B cell (primary cell): Measurements from ENCODE around the gene PJVK. TPM values are rescaled to one million over a fixed set of nuclear protein-coding genes. Genes with fewer than 3 reads are reported as not detected.
"Not testable (repeated sequence)": the region's sequence is repeated elsewhere in the genome, so short reads cannot be mapped to it uniquely, and the experiment has no call there.

Source experiments
- ATAC-seq: fragments of 200-7000 bp; cut with Tn5 transposase; one replicate; pipeline ENCODE4 v1.10.0; 2021; ENCODE audit warnings: low read depth, mild to moderate bottlenecking, moderate number of reproducible peaks, moderate library complexity
- CTCF ChIA-PET: fragments of 350-600 bp; sonication (Branson Sonifier 250); formaldehyde crosslinking; loops from one replicate; lab custom pipeline; 2021; ENCODE audit warnings: antibody characterized with exemption, inconsistent platforms; lab: Charles Lee
- POLR2A ChIA-PET: fragments of 350-600 bp; sonication (Branson Sonifier 250); formaldehyde crosslinking; loops from one replicate; lab custom pipeline; 2021; ENCODE audit warnings: antibody characterized with exemption; lab: Charles Lee
- DNase-seq: peaks from one replicate; pipeline ENCODE4 v3.0.0; 2013
- H2AFZ ChIP-seq: 2 replicates; pipeline ENCODE4 v1.6.1; 2012; ENCODE audit warnings: mild to moderate bottlenecking, low read depth, low read length; ENCODE audit not compliant: insufficient read depth, poor library complexity, severe bottlenecking
- H3K27ac ChIP-seq, 2 donors: 1 replicate in 1 of 2; 2 replicates in 1 of 2; pipeline ENCODE4 v1.5.1; 2012 to 2013; ENCODE audit warnings: low read length in 2 of 2, mild to moderate bottlenecking in 2 of 2, moderate library complexity in 1 of 2
- H3K27me3 ChIP-seq, 4 experiments: fragments of 200-600 bp in 1 of 4; sonication (generic) in 1 of 4; replicated peaks in 1 of 4; 1 replicate in 2 of 4; 2 replicates in 2 of 4; pipeline versions ENCODE4 v1.6.1 to v1.7.0; 2013 to 2016; ENCODE audit warnings: low read length in 3 of 4, mild to moderate bottlenecking in 2 of 4, mixed read lengths in 1 of 4, moderate library complexity in 1 of 4; ENCODE audit not compliant: insufficient read depth in 4 of 4, control insufficient read depth in 3 of 4; ENCODE audit errors: control extremely low read depth in 1 of 4
- H3K36me3 ChIP-seq, 2 experiments: replicated peaks in 1 of 2; 1 replicate in 1 of 2; 2 replicates in 1 of 2; pipeline versions ENCODE4 v1.6.1 to v1.7.1; 2013; ENCODE audit warnings: low read length in 1 of 2; ENCODE audit not compliant: insufficient read depth in 2 of 2, control insufficient read depth in 1 of 2; ENCODE audit errors: control extremely low read depth in 1 of 2, extremely low read depth in 1 of 2
- H3K4me1 ChIP-seq, 2 donors: fragments of 200-600 bp in 1 of 2; sonication (generic) in 1 of 2; 1 replicate in 1 of 2; 2 replicates in 1 of 2; pipeline versions ENCODE4 v1.5.1 to v1.6.1; 2013 to 2017; ENCODE audit warnings: low read length in 2 of 2; ENCODE audit not compliant: control insufficient read depth in 2 of 2, insufficient read depth in 2 of 2
- H3K4me2 ChIP-seq: replicated peaks from 2 replicates; pipeline ENCODE3; 2012; ENCODE audit warnings: mild to moderate bottlenecking, low read depth, low read length; ENCODE audit not compliant: poor library complexity, severe bottlenecking
- H3K4me3 ChIP-seq, 5 experiments: fragments of 200-600 bp in 1 of 5; sonication (generic) in 1 of 5; 1 replicate in 3 of 5; 2 replicates in 2 of 5; pipeline versions ENCODE4 v1.5.1 to v1.7.0; 2011 to 2016; ENCODE audit warnings: low read length in 4 of 5, mild to moderate bottlenecking in 4 of 5, low read depth in 2 of 5, control low read depth in 1 of 5, moderate library complexity in 1 of 5; ENCODE audit not compliant: insufficient read depth in 1 of 5; ENCODE audit errors: control extremely low read depth in 1 of 5, extremely low read depth in 1 of 5
- H3K79me2 ChIP-seq: fragments of 200-600 bp; sonication (generic); one replicate; pipeline ENCODE4 v1.6.0; 2016; ENCODE audit warnings: low read length; ENCODE audit not compliant: control insufficient read depth, insufficient read depth
- H3K9ac ChIP-seq: fragments of 200-600 bp; sonication (generic); 2 replicates; pipeline ENCODE4 v1.6.1; 2017; ENCODE audit warnings: mild to moderate bottlenecking, low read length, moderate library complexity
- H3K9me3 ChIP-seq, 3 donors: one replicate each; pipeline versions ENCODE4 v1.6.1 to v1.7.1; 2013; ENCODE audit warnings: low read length in 2 of 3; ENCODE audit not compliant: control insufficient read depth in 2 of 3, insufficient read depth in 1 of 3; ENCODE audit errors: control extremely low read depth in 1 of 3
- H4K20me1 ChIP-seq: 2 replicates; pipeline ENCODE4 v1.6.0; 2012; ENCODE audit warnings: mild to moderate bottlenecking, low read length; ENCODE audit not compliant: insufficient read depth, control insufficient read depth, poor library complexity, severe bottlenecking
- H3K27ac Mint-ChIP-seq: one replicate; pipeline ENCODE4 v1.8.0; 2021; ENCODE audit warnings: mixed read lengths
- H3K27me3 Mint-ChIP-seq: one replicate; pipeline ENCODE4 v1.8.0; 2021; ENCODE audit warnings: mixed read lengths
- H3K4me1 Mint-ChIP-seq: one replicate; pipeline ENCODE4 v1.8.0; 2021; ENCODE audit warnings: mixed read lengths
- H3K4me3 Mint-ChIP-seq: one replicate; pipeline ENCODE4 v1.8.0; 2021; ENCODE audit warnings: mixed read lengths
- H3K9me3 Mint-ChIP-seq: one replicate; pipeline ENCODE4 v1.8.0; 2022; ENCODE audit warnings: mixed read lengths; ENCODE audit not compliant: insufficient read depth
- CTCF ChIP-seq: fragments of 200-600 bp; IDR thresholded peaks from one replicate; pipeline ENCODE4 v1.8.0; 2022; ENCODE audit warnings: antibody characterized with exemption, mild to moderate bottlenecking
- EZH2 ChIP-seq: IDR thresholded peaks from 2 replicates; pipeline ENCODE4 v1.6.1; 2012; ENCODE audit warnings: borderline replicate concordance, low read depth, mild to moderate bottlenecking, moderate library complexity, low read length; ENCODE audit not compliant: insufficient read depth, poor library complexity, severe bottlenecking
- WGBS: methylation state at CpG from one replicate; pipeline ENCODE4 v1.1.5; 2013; ENCODE audit warnings: missing lambda C conversion rate; ENCODE audit not compliant: insufficient coverage; 5-methylcytosine and 5-hydroxymethylcytosine counted together
- intact Hi-C: fragments of 100-400 bp; cut with micrococcal nuclease; formaldehyde crosslinking; loops from one replicate; pipeline ENCODE4 v1.10.0; 2022
- polyA plus RNA-seq: library from polyadenylated mRNA; depleted of rRNA; stranded (reverse); fragments of >200 nt; gene quantifications from 2 replicates; pipeline ENCODE4 v1.2.3, GENCODE V29; 2012
- total RNA-seq, 2 donors: library from RNA; stranded (reverse); fragments of 120-200 nt in 1 of 2; gene quantifications; 1 replicate in 1 of 2; 2 replicates in 1 of 2; pipeline versions ENCODE4 v1.2.3 to v1.2.4, GENCODE V29; 2013 to 2022

The PJVK gene
- total and polyA plus RNA-seq, 2 donors (not counting 1 experiment from before 2014, with no cell fraction given): 2.3 to 7.9 TPM

DNA sequence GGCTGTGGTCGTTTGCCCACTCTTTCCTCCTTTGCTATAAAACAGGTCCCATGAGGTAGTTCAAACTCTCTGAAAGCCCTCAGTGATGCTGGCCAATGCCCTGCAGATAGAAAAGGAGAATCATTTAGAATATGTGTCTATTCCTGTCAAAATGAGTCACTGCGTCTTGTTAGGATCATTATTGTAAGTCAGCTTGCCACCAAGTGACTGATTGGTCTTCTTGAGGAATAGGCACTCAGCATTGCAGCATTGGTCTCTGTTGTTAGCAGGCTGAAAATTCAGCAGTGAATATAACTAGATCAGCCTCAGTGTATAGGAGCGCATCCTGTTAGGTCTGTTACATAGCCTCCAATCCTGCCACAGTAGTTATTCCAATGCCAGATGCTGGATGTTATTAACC lies 29.1 kb upstream of the PJVK start:
- no peak overlapping the region for H2AFZ ChIP-seq
- ChIA-PET POLR2A (no interaction called here), CTCF (interaction anchor here (7.5 kb wide), 1 partner anchor 8 kb away, joined by 37 read pairs; no protein-coding TSS in a partner anchor)
- no peak overlapping the region for H3K4me3 ChIP-seq
- H3K27ac ChIP-seq: no peak overlapping the region
- no peak overlapping the region for H3K4me2 ChIP-seq
- no peak for ATAC-seq
- H3K9me3 ChIP-seq: peaks cover 2 to 3% (median 2%) of the 10 kb centered on the region in 3 donors
- no peaks in the 10 kb centered on the region for H3K4me1 ChIP-seq
- DNase-seq: no peak
- no peak overlapping the region for H3K9ac ChIP-seq
- H3K79me2 ChIP-seq: no peaks in the 10 kb centered on the region
- intact Hi-C loops: no loop called here
- no peaks in the 10 kb centered on the region for H3K27me3 ChIP-seq
- Mint-ChIP-seq H3K4me3 (no peak overlapping the region), H3K9me3 (peaks cover 8% of the 10 kb centered on the region), H3K4me1 (no peaks in the 10 kb centered on the region), H3K27me3 (no peaks in the 10 kb centered on the region), H3K27ac (no peak overlapping the region)
- peaks cover 0 to 5% of the 10 kb centered on the region in 2 experiments for H3K36me3 ChIP-seq
- 100% methylated on average over 2 of the region's 3 CpGs for WGBS
- no peaks in the 10 kb centered on the region for H4K20me1 ChIP-seq
- TF ChIP-seq CTCF: no peak
- TF ChIP-seq EZH2: no peak

- H3K9ac ChIP-seq, H3K4me2 ChIP-seq, ATAC-seq, H3K27me3 Mint-ChIP-seq, POLR2A ChIA-PET, H4K20me1 ChIP-seq, H3K9me3 Mint-ChIP-seq, DNase-seq, H3K27me3 ChIP-seq, H3K9me3 ChIP-seq, H2AFZ ChIP-seq, H3K79me2 ChIP-seq, H3K27ac Mint-ChIP-seq, H3K27ac ChIP-seq, H3K4me3 Mint-ChIP-seq, intact Hi-C loops, H3K4me3 ChIP-seq, H3K4me1 Mint-ChIP-seq, H3K4me1 ChIP-seq: not testable (repeated sequence)
- WGBS: 100% methylated on average over 5 of the region's 5 CpGs
- peaks cover 0 to 12% of the 10 kb centered on the region in 2 experiments for H3K36me3 ChIP-seq
- CTCF ChIA-PET: interaction anchor here (7.5 kb wide), 1 partner anchor 9 kb away, joined by 37 read pairs; no protein-coding TSS in a partner anchor
These were observed 27.4 kb upstream of the PJVK start for GRCh38 chr2:178423746-178424145.
